Activated T-cell treated with anti-CD3 and anti-CD28 coated beads, Interleukin-2, amount 50 U/mL, for 72 hours (primary cell): ENCODE data around the gene KCNIP1. TPM values are rescaled to one million over a fixed set of nuclear protein-coding genes. Genes with fewer than 3 reads are reported as not detected.

Experiments
- ATAC-seq, 2 donors: fragments of 150-1000 bp; cut with Tn5 transposase; replicated peaks in 1 of 2; 2 replicates each; pipeline ENCODE4 v1.10.0; 2021; ENCODE audit warnings: moderate library complexity in 2 of 2, mild to moderate bottlenecking in 1 of 2
- DNase-seq, 2 donors: peaks; one replicate each; pipeline ENCODE4 v3.0.0; 2021 to 2022; ENCODE audit warnings: mixed read lengths in 1 of 2
- H3K27ac Mint-ChIP-seq: one replicate; pipeline ENCODE4 v1.8.0; 2022; ENCODE audit warnings: mild to moderate bottlenecking, moderate library complexity, mixed read lengths
- H3K27me3 Mint-ChIP-seq: one replicate; pipeline ENCODE4 v1.8.0; 2022; ENCODE audit warnings: low read depth, mixed read lengths
- H3K36me3 Mint-ChIP-seq, 2 donors: one replicate each; pipeline ENCODE4 v1.8.0; 2022; ENCODE audit warnings: mixed read lengths in 2 of 2, mild to moderate bottlenecking in 1 of 2; ENCODE audit not compliant: insufficient read depth in 2 of 2
- H3K4me1 Mint-ChIP-seq: one replicate; pipeline ENCODE4 v1.8.0; 2022; ENCODE audit warnings: low read depth, mixed read lengths
- H3K4me3 Mint-ChIP-seq, 2 donors: one replicate each; pipeline ENCODE4 v1.8.0; 2022; ENCODE audit warnings: mild to moderate bottlenecking in 2 of 2, mixed read lengths in 2 of 2, moderate library complexity in 2 of 2
- H3K9me3 Mint-ChIP-seq, 2 donors: one replicate each; pipeline ENCODE4 v1.8.0; 2022; ENCODE audit warnings: mixed read lengths in 2 of 2
- total RNA-seq, 2 donors: library from RNA; stranded (reverse); gene quantifications; one replicate each; pipeline ENCODE4 v1.2.3, GENCODE V29; 2022

The KCNIP1 gene
- total RNA-seq, 2 donors from 2014 or later: not detected

- H3K4me1 Mint-ChIP-seq: no peaks in the 10 kb centered on the region
Measured at GRCh38 chr5:170474489-170475274, 29.1 kb upstream of the KCNIP1 start.

GRCh38 chr5:170475294-170476000 is 28.4 kb upstream of the KCNIP1 start:
- Mint-ChIP-seq H3K4me3 (no peak overlapping the region), H3K36me3 (no peaks in the 10 kb centered on the region), H3K9me3 (peaks cover 0 to 3% of the 10 kb centered on the region in 2 donors), H3K27ac (no peak overlapping the region), H3K27me3 (peaks cover 47% of the 10 kb centered on the region), H3K4me1 (no peaks in the 10 kb centered on the region)
- ATAC-seq (no peak), DNase-seq (no peak)

More at GRCh38 chr5:170474489-170475274, 29.1 kb upstream of the KCNIP1 start:
- ATAC-seq: no peak
- H3K27me3 Mint-ChIP-seq: peaks cover 51% of the 10 kb centered on the region
- H3K4me3 Mint-ChIP-seq: no peak overlapping the region
- no peak for DNase-seq
- H3K9me3 Mint-ChIP-seq: peaks cover 0 to 3% of the 10 kb centered on the region in 2 donors
- H3K27ac Mint-ChIP-seq: no peak overlapping the region
- H3K36me3 Mint-ChIP-seq: no peaks in the 10 kb centered on the region

GRCh38 chr5:170476704-170477103 is 27.1 kb upstream of the KCNIP1 start:
- H3K4me3 Mint-ChIP-seq: no peak overlapping the region
- no peaks in the 10 kb centered on the region for H3K4me1 Mint-ChIP-seq
- H3K9me3 Mint-ChIP-seq: peaks cover 0 to 3% of the 10 kb centered on the region in 2 donors
- no peaks in the 10 kb centered on the region for H3K36me3 Mint-ChIP-seq
- no peak overlapping the region for H3K27ac Mint-ChIP-seq
- ATAC-seq (no peak), DNase-seq (no peak)
- H3K27me3 Mint-ChIP-seq: peaks cover 43% of the 10 kb centered on the region

- ATAC-seq: no peak
- DNase-seq: no peak
- Mint-ChIP-seq H3K4me1 (no peaks in the 10 kb centered on the region), H3K4me3 (no peak overlapping the region), H3K27me3 (peaks cover 33% of the 10 kb centered on the region), H3K27ac (no peak overlapping the region), H3K9me3 (peaks cover 0 to 3% of the 10 kb centered on the region in 2 donors), H3K36me3 (no peaks in the 10 kb centered on the region)
Measured at GRCh38 chr5:170477906-170478305, 25.9 kb upstream of the KCNIP1 start.

- peaks cover 29% of the 10 kb centered on the region for H3K27me3 Mint-ChIP-seq
- no peak overlapping the region for H3K27ac Mint-ChIP-seq
- H3K4me1 Mint-ChIP-seq: no peaks in the 10 kb centered on the region
- no peak overlapping the region for H3K4me3 Mint-ChIP-seq
- no peak for ATAC-seq
- H3K36me3 Mint-ChIP-seq: no peaks in the 10 kb centered on the region
- H3K9me3 Mint-ChIP-seq: peaks cover 0 to 3% of the 10 kb centered on the region in 2 donors
- no peak for DNase-seq
Measured at GRCh38 chr5:170478306-170478705, 25.5 kb upstream of the KCNIP1 start.

- Mint-ChIP-seq H3K36me3 (no peaks in the 10 kb centered on the region), H3K4me1 (no peaks in the 10 kb centered on the region), H3K27ac (no peak overlapping the region)
Measured at GRCh38 chr5:170479484-170479883, 24.3 kb upstream of the KCNIP1 start.

GRCh38 chr5:170480260-170480659 is 23.6 kb upstream of the KCNIP1 start:
- Mint-ChIP-seq H3K27ac (no peak overlapping the region), H3K4me1 (no peaks in the 10 kb centered on the region), H3K27me3 (peaks cover 38% of the 10 kb centered on the region), H3K4me3 (no peak overlapping the region), H3K36me3 (no peaks in the 10 kb centered on the region), H3K9me3 (no peaks in the 10 kb centered on the region)
- ATAC-seq (no peak), DNase-seq (no peak)

More at GRCh38 chr5:170479484-170479883, 24.3 kb upstream of the KCNIP1 start:
- no peak for DNase-seq
- Mint-ChIP-seq H3K4me3 (no peak overlapping the region), H3K27me3 (peaks cover 35% of the 10 kb centered on the region), H3K9me3 (peaks cover 0 to 1% of the 10 kb centered on the region in 2 donors)
- no peak for ATAC-seq

GRCh38 chr5:170481849-170482248 is 22.0 kb upstream of the KCNIP1 start:
- Mint-ChIP-seq H3K27ac (no peak overlapping the region), H3K4me1 (no peaks in the 10 kb centered on the region), H3K9me3 (no peaks in the 10 kb centered on the region), H3K36me3 (no peaks in the 10 kb centered on the region), H3K27me3 (peaks cover 44% of the 10 kb centered on the region), H3K4me3 (no peak overlapping the region)
- no peak for DNase-seq
- no peak for ATAC-seq

GRCh38 chr5:170482511-170482910 is 21.3 kb upstream of the KCNIP1 start:
- H3K27me3 Mint-ChIP-seq: peaks cover 44% of the 10 kb centered on the region
- no peaks in the 10 kb centered on the region for H3K36me3 Mint-ChIP-seq
- DNase-seq (no peak), ATAC-seq (no peak)
- no peak overlapping the region for H3K27ac Mint-ChIP-seq
- H3K4me3 Mint-ChIP-seq: no peak overlapping the region
- H3K9me3 Mint-ChIP-seq: no peaks in the 10 kb centered on the region
- no peaks in the 10 kb centered on the region for H3K4me1 Mint-ChIP-seq

- DNase-seq (no peak), ATAC-seq (no peak)
- Mint-ChIP-seq H3K4me1 (no peaks in the 10 kb centered on the region), H3K27ac (no peak overlapping the region), H3K36me3 (no peaks in the 10 kb centered on the region), H3K27me3 (peaks cover 47% of the 10 kb centered on the region), H3K9me3 (no peaks in the 10 kb centered on the region), H3K4me3 (no peak overlapping the region)
Measured at GRCh38 chr5:170483701-170484458, 19.9 kb upstream of the KCNIP1 start.

GRCh38 chr5:170484459-170484831 is 19.4 kb upstream of the KCNIP1 start:
- H3K36me3 Mint-ChIP-seq: no peaks in the 10 kb centered on the region
- no peaks in the 10 kb centered on the region for H3K4me1 Mint-ChIP-seq
- H3K27me3 Mint-ChIP-seq: peaks cover 45% of the 10 kb centered on the region
- no peak overlapping the region for H3K4me3 Mint-ChIP-seq
- H3K27ac Mint-ChIP-seq: no peak overlapping the region
- DNase-seq (no peak), ATAC-seq (no peak)
- H3K9me3 Mint-ChIP-seq: no peaks in the 10 kb centered on the region

- Mint-ChIP-seq H3K36me3 (no peaks in the 10 kb centered on the region), H3K9me3 (no peaks in the 10 kb centered on the region), H3K4me1 (no peaks in the 10 kb centered on the region), H3K4me3 (no peak overlapping the region), H3K27me3 (peaks cover 45% of the 10 kb centered on the region), H3K27ac (no peak overlapping the region)
- ATAC-seq: no peak
- DNase-seq: no peak
Measured at GRCh38 chr5:170484847-170485615, 18.8 kb upstream of the KCNIP1 start.

GRCh38 chr5:170485616-170485911 is 18.3 kb upstream of the KCNIP1 start:
- no peaks in the 10 kb centered on the region for H3K9me3 Mint-ChIP-seq
- no peak for ATAC-seq

More at GRCh38 chr5:170485616-170485911, 18.3 kb upstream of the KCNIP1 start:
- DNase-seq: no peak
- Mint-ChIP-seq H3K27me3 (peaks cover 40% of the 10 kb centered on the region), H3K27ac (no peak overlapping the region), H3K4me1 (no peaks in the 10 kb centered on the region), H3K36me3 (no peaks in the 10 kb centered on the region), H3K4me3 (no peak overlapping the region)
